Measurements from ENCODE around the gene MAPK8IP2.

GRCh38 chr22:50607659-50608020, 7.0 kb downstream of the MAPK8IP2 start:
- no peak for TF ChIP-seq CREB5 (CRISPR knock-in tag; IDR thresholded peaks at IDR 0.05; ENCODE audit: low read depth)
- TF ChIP-seq OSR1 (CRISPR knock-in tag; IDR thresholded peaks at IDR 0.05): no peak
- no peak for TF ChIP-seq ESRRG (CRISPR knock-in tag; IDR thresholded peaks at IDR 0.05)
- TF ChIP-seq ARNTL (CRISPR knock-in tag; IDR thresholded peaks at IDR 0.05; ENCODE audit: borderline replicate concordance, low read depth): no peak
- TF ChIP-seq POU6F1 (CRISPR knock-in tag; IDR thresholded peaks at IDR 0.05; ENCODE audit: borderline replicate concordance, low read depth): no peak

Measured in SK-N-SH treated with all-trans-retinoic acid at 6 μM for 48 hours (cell line).